Prostate gland (tissue), 2 donors: ENCODE data around the gene UPK3B.
"Not testable (repeated sequence)": the region's sequence is repeated elsewhere in the genome, so short reads cannot be mapped to it uniquely, and the experiment has no call there.

Experiments used
- CTCF ChIP-seq, 4 experiments: fragments of 200-600 bp in 2 of 4; fragments of 450-650 bp in 2 of 4; sonication (generic) in 2 of 4; IDR thresholded peaks; 1 replicate in 3 of 4; 2 replicates in 1 of 4; pipeline ENCODE4 v1.5.1; 2016 to 2019; ENCODE audit warnings: antibody characterized with exemption in 4 of 4, mild to moderate bottlenecking in 2 of 4, moderate library complexity in 2 of 4
- POLR2A ChIP-seq: fragments of 450-650 bp; IDR thresholded peaks from one replicate; pipeline ENCODE4 v1.6.1; 2016; ENCODE audit warnings: antibody characterized with exemption, mild to moderate bottlenecking

GRCh38 chr7:76495717-76496116, 14.6 kb upstream of the UPK3B start:
- TF ChIP-seq CTCF (IDR thresholded peaks at IDR 0.05); POLR2A: not testable (repeated sequence)
